Astrocyte (in vitro differentiated cells and primary cell): ENCODE measurements around the gene C1orf232. TPM values are rescaled to one million over a fixed set of nuclear protein-coding genes. Genes with fewer than 3 reads are reported as not detected.

Experiments used
- DNase-seq: peaks from one replicate; pipeline ENCODE4 v3.0.0-alpha.2; 2010; ENCODE audit warnings: low read depth
- FAIRE-seq: peaks from 2 replicates; lab custom pipeline; 2011; peaks lifted over from hg19 to GRCh38; lab: Jason Lieb, UNC
- H2AFZ ChIP-seq: 2 replicates; pipeline ENCODE4 v1.6.0; 2012; ENCODE audit warnings: low read depth, low read length, inconsistent platforms
- H3K27ac ChIP-seq: 2 replicates; pipeline ENCODE4 v1.5.1; 2011; ENCODE audit warnings: low read depth, low read length, inconsistent platforms
- H3K27me3 ChIP-seq: 2 replicates; pipeline ENCODE4 v1.6.0; 2011; ENCODE audit warnings: low read length, inconsistent platforms; ENCODE audit not compliant: insufficient read depth
- H3K36me3 ChIP-seq: 2 replicates; pipeline ENCODE4 v1.5.1; 2011; ENCODE audit warnings: low read length, inconsistent platforms; ENCODE audit not compliant: insufficient read depth
- H3K4me1 ChIP-seq: 2 replicates; pipeline ENCODE4 v1.5.1; 2011; ENCODE audit warnings: low read length, inconsistent platforms; ENCODE audit not compliant: insufficient read depth
- H3K4me2 ChIP-seq: 2 replicates; pipeline ENCODE4 v1.6.0; 2012; ENCODE audit warnings: low read length, inconsistent platforms
- H3K4me3 ChIP-seq: 2 replicates; pipeline ENCODE4 v1.5.1; 2011; ENCODE audit warnings: low read depth, mild to moderate bottlenecking, low read length, inconsistent platforms; ENCODE audit not compliant: insufficient read depth
- H3K79me2 ChIP-seq: 2 replicates; pipeline ENCODE4 v1.6.0; 2012; ENCODE audit warnings: mild to moderate bottlenecking, low read length, inconsistent platforms; ENCODE audit not compliant: insufficient read depth
- H3K9ac ChIP-seq: 2 replicates; pipeline ENCODE4 v1.6.0; 2012; ENCODE audit warnings: mild to moderate bottlenecking, low read length, inconsistent platforms
- H3K9me3 ChIP-seq: 2 replicates; pipeline ENCODE4 v1.5.1; 2012; ENCODE audit warnings: low read depth, mild to moderate bottlenecking, low read length, inconsistent platforms; ENCODE audit not compliant: insufficient read depth
- H4K20me1 ChIP-seq: 2 replicates; pipeline ENCODE4 v1.6.0; 2012; ENCODE audit warnings: low read length, inconsistent platforms; ENCODE audit not compliant: insufficient read depth
- H3K27ac Mint-ChIP-seq: one replicate; pipeline ENCODE4 v1.8.0; 2021; ENCODE audit warnings: mild to moderate bottlenecking, mixed read lengths; ENCODE audit not compliant: unreplicated experiment
- H3K27me3 Mint-ChIP-seq: one replicate; pipeline ENCODE4 v1.8.0; 2021; ENCODE audit warnings: low read depth, mixed read lengths; ENCODE audit not compliant: unreplicated experiment
- H3K36me3 Mint-ChIP-seq: one replicate; pipeline ENCODE4 v1.8.0; 2021; ENCODE audit warnings: low read depth, mixed read lengths; ENCODE audit not compliant: unreplicated experiment
- H3K4me1 Mint-ChIP-seq: one replicate; pipeline ENCODE4 v1.8.0; 2021; ENCODE audit warnings: low read depth, mixed read lengths; ENCODE audit not compliant: unreplicated experiment
- H3K4me3 Mint-ChIP-seq: one replicate; pipeline ENCODE4 v1.8.0; 2021; ENCODE audit warnings: mild to moderate bottlenecking, moderate library complexity, mixed read lengths; ENCODE audit not compliant: unreplicated experiment
- H3K9me3 Mint-ChIP-seq: one replicate; pipeline ENCODE4 v1.8.0; 2021; ENCODE audit warnings: mild to moderate bottlenecking, mixed read lengths; ENCODE audit not compliant: unreplicated experiment
- EZH2 ChIP-seq: IDR thresholded peaks from 2 replicates; pipeline ENCODE4 v1.6.1; 2012; ENCODE audit warnings: mild to moderate bottlenecking, low read length, inconsistent platforms; ENCODE audit not compliant: insufficient read depth
- total RNA-seq: library from RNA; stranded (reverse); gene quantifications from 2 replicates; pipeline ENCODE4 v1.2.1, GENCODE V29; 2021
- TF ChIP-seq, protein P1 (sequence below): IDR thresholded peaks from 2 replicates; pipeline ENCODE4 v1.5.1; 2011; ENCODE audit warnings: low read depth, mild to moderate bottlenecking, inconsistent platforms, low read length, moderate library complexity; ENCODE audit not compliant: insufficient read depth

Gene C1orf232
- total RNA-seq, 1 donor from 2014 or later, result not detected

DNA sequence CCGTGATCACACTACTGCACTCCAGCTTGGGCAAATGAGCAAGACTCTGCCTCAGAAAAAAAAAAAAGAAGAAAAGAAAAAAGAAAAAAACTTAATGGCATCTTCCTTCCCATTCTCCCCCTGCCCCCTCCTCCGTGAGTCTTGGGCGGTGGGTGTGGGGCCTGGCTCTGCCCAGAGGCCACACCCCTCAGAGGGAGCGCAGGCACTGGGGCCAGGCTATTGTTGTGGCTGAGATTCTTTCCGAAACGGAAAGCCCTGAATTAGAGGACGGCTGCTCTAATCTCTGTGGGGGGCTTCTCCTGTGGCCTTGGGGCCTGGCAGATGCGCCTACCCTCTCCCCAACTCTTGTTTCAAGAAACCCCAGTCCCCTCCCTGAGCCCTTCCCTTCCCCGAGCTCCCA lies 14.0 kb downstream of the C1orf232 start:
- H3K27ac Mint-ChIP-seq, result no peak overlapping the region
- Histone ChIP-seq H3K4me2 (no peak overlapping the region), H3K9ac (no peak overlapping the region), H3K27ac (no peak overlapping the region), H2AFZ (no peak overlapping the region), H3K27me3 (peaks cover 15% of the 10 kb centered on the region), H3K4me3 (no peak overlapping the region), H3K79me2 (no peaks in the 10 kb centered on the region), H3K9me3 (no peaks in the 10 kb centered on the region), H3K36me3 (no peaks in the 10 kb centered on the region), H3K4me1 (peaks cover 13% of the 10 kb centered on the region), H4K20me1 (no peaks in the 10 kb centered on the region)
- peaks cover 1% of the 10 kb centered on the region for H3K9me3 Mint-ChIP-seq
- no peak overlapping the region for H3K4me3 Mint-ChIP-seq
- FAIRE-seq (no peak), DNase-seq (no peak)
- peaks cover 27% of the 10 kb centered on the region for H3K4me1 Mint-ChIP-seq
- no peak for TF ChIP-seq EZH2
- TF ChIP-seq, protein P1, sequence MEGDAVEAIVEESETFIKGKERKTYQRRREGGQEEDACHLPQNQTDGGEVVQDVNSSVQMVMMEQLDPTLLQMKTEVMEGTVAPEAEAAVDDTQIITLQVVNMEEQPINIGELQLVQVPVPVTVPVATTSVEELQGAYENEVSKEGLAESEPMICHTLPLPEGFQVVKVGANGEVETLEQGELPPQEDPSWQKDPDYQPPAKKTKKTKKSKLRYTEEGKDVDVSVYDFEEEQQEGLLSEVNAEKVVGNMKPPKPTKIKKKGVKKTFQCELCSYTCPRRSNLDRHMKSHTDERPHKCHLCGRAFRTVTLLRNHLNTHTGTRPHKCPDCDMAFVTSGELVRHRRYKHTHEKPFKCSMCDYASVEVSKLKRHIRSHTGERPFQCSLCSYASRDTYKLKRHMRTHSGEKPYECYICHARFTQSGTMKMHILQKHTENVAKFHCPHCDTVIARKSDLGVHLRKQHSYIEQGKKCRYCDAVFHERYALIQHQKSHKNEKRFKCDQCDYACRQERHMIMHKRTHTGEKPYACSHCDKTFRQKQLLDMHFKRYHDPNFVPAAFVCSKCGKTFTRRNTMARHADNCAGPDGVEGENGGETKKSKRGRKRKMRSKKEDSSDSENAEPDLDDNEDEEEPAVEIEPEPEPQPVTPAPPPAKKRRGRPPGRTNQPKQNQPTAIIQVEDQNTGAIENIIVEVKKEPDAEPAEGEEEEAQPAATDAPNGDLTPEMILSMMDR, result no peak
- peaks cover 43% of the 10 kb centered on the region for H3K27me3 Mint-ChIP-seq
- no peaks in the 10 kb centered on the region for H3K36me3 Mint-ChIP-seq

- Histone ChIP-seq H3K9ac (no peak overlapping the region), H4K20me1 (no peaks in the 10 kb centered on the region), H3K4me1 (peaks cover 12% of the 10 kb centered on the region), H3K27me3 (peaks cover 15% of the 10 kb centered on the region), H3K79me2 (no peaks in the 10 kb centered on the region), H3K36me3 (no peaks in the 10 kb centered on the region), H2AFZ (no peak overlapping the region), H3K4me3 (no peak overlapping the region), H3K9me3 (no peaks in the 10 kb centered on the region), H3K4me2 (no peak overlapping the region), H3K27ac (no peak overlapping the region)
- peaks cover 47% of the 10 kb centered on the region for H3K27me3 Mint-ChIP-seq
- H3K9me3 Mint-ChIP-seq, result peaks cover 1% of the 10 kb centered on the region
- peaks cover 20% of the 10 kb centered on the region for H3K4me1 Mint-ChIP-seq
- no peak for FAIRE-seq
- H3K36me3 Mint-ChIP-seq, result no peaks in the 10 kb centered on the region
- no peak for DNase-seq
- TF ChIP-seq EZH2, result no peak
- TF ChIP-seq, protein P1, result no peak
- H3K27ac Mint-ChIP-seq, result no peak overlapping the region
- no peak overlapping the region for H3K4me3 Mint-ChIP-seq
These were observed 14.7 kb downstream of the C1orf232 start for GRCh38 chr1:26153966-26154532.

DNA sequence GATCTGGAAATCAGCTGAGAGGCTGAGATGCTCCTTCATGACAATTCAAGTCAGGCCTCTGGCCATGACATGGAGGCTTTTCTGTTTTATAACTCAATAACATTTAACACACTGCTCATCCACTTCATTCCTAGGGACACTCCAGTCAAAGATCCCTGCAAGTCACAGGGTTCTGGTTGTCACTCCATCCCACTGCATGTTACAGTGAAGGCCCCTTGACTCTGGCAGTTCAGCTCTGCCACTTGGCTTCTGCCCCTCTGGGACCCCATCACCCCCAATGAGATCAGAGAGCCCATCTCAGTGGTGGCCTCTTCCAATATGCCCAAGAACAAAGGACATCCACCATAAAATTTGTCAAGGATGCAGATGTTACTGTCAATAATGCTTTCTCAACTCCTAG lies 19.9 kb downstream of the C1orf232 start:
- TF ChIP-seq EZH2, result no peak
- TF ChIP-seq, protein P1, result no peak
- Histone ChIP-seq H3K27me3 (peaks cover 13% of the 10 kb centered on the region), H3K9ac (no peak overlapping the region), H4K20me1 (no peaks in the 10 kb centered on the region), H3K9me3 (no peaks in the 10 kb centered on the region), H3K4me1 (no peaks in the 10 kb centered on the region), H3K27ac (no peak overlapping the region), H3K36me3 (no peaks in the 10 kb centered on the region), H3K79me2 (no peaks in the 10 kb centered on the region), H2AFZ (no peak overlapping the region), H3K4me3 (no peak overlapping the region), H3K4me2 (no peak overlapping the region)
- H3K27ac Mint-ChIP-seq, result no peak overlapping the region
- no peaks in the 10 kb centered on the region for H3K36me3 Mint-ChIP-seq
- FAIRE-seq (no peak), DNase-seq (no peak)
- H3K27me3 Mint-ChIP-seq, result peaks cover 61% of the 10 kb centered on the region
- H3K9me3 Mint-ChIP-seq, result peaks cover 5% of the 10 kb centered on the region
- no peaks in the 10 kb centered on the region for H3K4me1 Mint-ChIP-seq
- H3K4me3 Mint-ChIP-seq, result no peak overlapping the region
